Lower lobe of right lung (tissue), 2 donors: ENCODE results near the gene SPATS2. TPM values are rescaled to one million over a fixed set of nuclear protein-coding genes. Genes with fewer than 3 reads are reported as not detected.

ENCODE experiments used
- ATAC-seq, 2 donors: fragments of 200-7000 bp; cut with Tn5 transposase; one replicate each; pipeline ENCODE4 v1.9.1; 2020 to 2022; ENCODE audit warnings: mild to moderate bottlenecking in 2 of 2, moderate library complexity in 2 of 2
- DNase-seq: peaks from one replicate; pipeline ENCODE4 v3.0.0-alpha.2; 2020
- H3K27ac ChIP-seq: fragments of 200-600 bp; one replicate; pipeline ENCODE4 v1.8.0; 2022
- H3K27me3 ChIP-seq: fragments of 200-600 bp; one replicate; pipeline ENCODE4 v1.8.0; 2022; ENCODE audit warnings: low read depth
- H3K36me3 ChIP-seq: fragments of 200-600 bp; one replicate; pipeline ENCODE4 v1.8.0; 2022; ENCODE audit warnings: mild to moderate bottlenecking
- H3K4me1 ChIP-seq: fragments of 200-600 bp; one replicate; pipeline ENCODE4 v1.8.0; 2022
- H3K4me3 ChIP-seq: fragments of 200-600 bp; one replicate; pipeline ENCODE4 v1.8.0; 2022; ENCODE audit warnings: mild to moderate bottlenecking
- H3K9me3 ChIP-seq: fragments of 200-600 bp; one replicate; pipeline ENCODE4 v1.8.0; 2022
- CTCF ChIP-seq: fragments of 200-600 bp; IDR thresholded peaks from one replicate; pipeline ENCODE4 v1.8.0; 2022; ENCODE audit warnings: antibody characterized with exemption, mild to moderate bottlenecking
- intact Hi-C: fragments of 100-400 bp; cut with DNase I; formaldehyde crosslinking; loops from one replicate; pipeline ENCODE4 v1.11.0; 2022
- total RNA-seq: library from RNA; stranded (reverse); fragmentation: NEBNext Ultra II Directional; extraction: Animal tissue kit (Norgen Biotek cat#: 25700); gene quantifications from one replicate; pipeline ENCODE4 v1.2.1, GENCODE V29; 2021
- donor health status: DM: no; HTN: yes; CAD: no; lungs with severe emphysema.

Gene SPATS2
- total RNA-seq, 1 donor from 2014 or later: 17.3 TPM

- intact Hi-C loops: no loop called here
- no peak for TF ChIP-seq CTCF
- DNase-seq: no peak
- no peak overlapping the region for H3K4me3 ChIP-seq
- H3K36me3 ChIP-seq: peaks cover 3% of the 10 kb centered on the region
- ATAC-seq: no peak
- H3K27me3 ChIP-seq: no peaks in the 10 kb centered on the region
- H3K9me3 ChIP-seq: no peaks in the 10 kb centered on the region
- no peaks in the 10 kb centered on the region for H3K4me1 ChIP-seq
- no peak overlapping the region for H3K27ac ChIP-seq
Measured at GRCh38 chr12:49511410-49511809, 144.1 kb downstream of the SPATS2 start.

GRCh38 chr12:49512546-49512945, 145.3 kb downstream of the SPATS2 start:
- no peak for DNase-seq
- Histone ChIP-seq H3K9me3 (no peaks in the 10 kb centered on the region), H3K4me3 (no peak overlapping the region), H3K4me1 (no peaks in the 10 kb centered on the region), H3K27ac (no peak overlapping the region), H3K27me3 (no peaks in the 10 kb centered on the region), H3K36me3 (no peaks in the 10 kb centered on the region)
- no peak for ATAC-seq
- no peak for TF ChIP-seq CTCF
- intact Hi-C loops: no loop called here

GRCh38 chr12:49515266-49515665, 148.0 kb downstream of the SPATS2 start:
- no peak for TF ChIP-seq CTCF
- no peaks in the 10 kb centered on the region for H3K9me3 ChIP-seq
- no peaks in the 10 kb centered on the region for H3K4me1 ChIP-seq
- intact Hi-C loops: loop anchor here (5.0 kb wide), 1 partner anchor 158 kb away; no protein-coding TSS in a partner anchor
- ATAC-seq: no peak
- no peak overlapping the region for H3K27ac ChIP-seq
- H3K36me3 ChIP-seq: no peaks in the 10 kb centered on the region
- no peak overlapping the region for H3K4me3 ChIP-seq
- DNase-seq: no peak
- H3K27me3 ChIP-seq: no peaks in the 10 kb centered on the region

GRCh38 chr12:49518914-49519573, 151.8 kb downstream of the SPATS2 start:
- Histone ChIP-seq H3K4me3 (no peak overlapping the region), H3K36me3 (peaks cover 8% of the 10 kb centered on the region), H3K4me1 (no peaks in the 10 kb centered on the region), H3K27me3 (no peaks in the 10 kb centered on the region), H3K9me3 (no peaks in the 10 kb centered on the region), H3K27ac (no peak overlapping the region)
- intact Hi-C loops: loop anchor here (5.0 kb wide), 1 partner anchor 162 kb away; no protein-coding TSS in a partner anchor
- no peak for DNase-seq
- TF ChIP-seq CTCF: no peak
- ATAC-seq: no peak

GRCh38 chr12:49519574-49519936, 152.3 kb downstream of the SPATS2 start:
- no peaks in the 10 kb centered on the region for H3K27me3 ChIP-seq
- DNase-seq (no peak), ATAC-seq (no peak)
- H3K36me3 ChIP-seq: peaks cover 10% of the 10 kb centered on the region
- intact Hi-C loops: loop anchor here (5.0 kb wide), 1 partner anchor 162 kb away; no protein-coding TSS in a partner anchor
- no peak overlapping the region for H3K27ac ChIP-seq
- H3K9me3 ChIP-seq: no peaks in the 10 kb centered on the region
- no peaks in the 10 kb centered on the region for H3K4me1 ChIP-seq
- no peak for TF ChIP-seq CTCF
- H3K4me3 ChIP-seq: no peak overlapping the region
